GM12878 (cell line): Measurements from ENCODE around the gene PHACTR3. TPM values are rescaled to one million over a fixed set of nuclear protein-coding genes. Genes with fewer than 3 reads are reported as not detected.

ENCODE experiments used
- ATAC-seq: fragments of 200-7000 bp; cut with Tn5 transposase; 3 replicates; pipeline ENCODE4 v1.9.1; 2020; ENCODE audit warnings: mild to moderate bottlenecking, moderate library complexity
- BruUV-seq: library from RNA; stranded (reverse); fragments of 400-500 nt; replicated peaks from 2 replicates; lab custom pipeline; 2021; lab: Mats Ljungman, UMichigan
- CTCF ChIA-PET: fragments of 300-600 bp; sonication (Branson Sonifier 250); formaldehyde crosslinking; extraction: SDS; loops from one replicate; lab custom pipeline; 2021; ENCODE audit warnings: inconsistent platforms; lab: Yijun Ruan, JAX
- POLR2A ChIA-PET: fragments of 350-600 bp; formaldehyde crosslinking; extraction: SDS; loops from one replicate; lab custom pipeline; 2021; ENCODE audit warnings: inconsistent platforms; lab: Charles Lee
- RAD21 ChIA-PET: fragments of 300-600 bp; sonication (Branson Sonifier 250); formaldehyde crosslinking; loops from one replicate; lab custom pipeline; 2023; ENCODE audit warnings: antibody characterized with exemption; ENCODE audit not compliant: unreplicated experiment; lab: Charles Lee
- SMC1A ChIA-PET: fragments of 300-600 bp; sonication (Branson Sonifier 250); formaldehyde crosslinking; loops from one replicate; lab custom pipeline; 2023; ENCODE audit not compliant: unreplicated experiment, uncharacterized antibody; lab: Charles Lee
- DNase-seq: peaks from one replicate; pipeline ENCODE4 v3.0.0-alpha.2; 2011; ENCODE audit warnings: low read depth, low spot score
- FAIRE-seq: peaks from 3 replicates; lab custom pipeline; 2011; peaks lifted over from hg19 to GRCh38; lab: Jason Lieb, UNC
- H2AFZ ChIP-seq: 2 replicates; pipeline ENCODE4 v1.6.0; 2011; ENCODE audit warnings: low read depth, low read length, control low read depth; ENCODE audit not compliant: control insufficient read depth
- H3K27ac ChIP-seq: 2 replicates; pipeline ENCODE4 v1.5.1; 2011; ENCODE audit warnings: control low read depth; ENCODE audit not compliant: control insufficient read depth, insufficient read depth
- H3K27me3 ChIP-seq, 2 experiments: replicated peaks in 1 of 2; 2 replicates each; pipeline versions ENCODE4 v1.6.0 to v1.6.1; 2011; ENCODE audit warnings: low read length in 1 of 2; ENCODE audit not compliant: control insufficient read depth in 2 of 2, insufficient read depth in 2 of 2
- H3K36me3 ChIP-seq, 2 experiments: 2 replicates each; pipeline ENCODE4 v1.5.1; 2011; ENCODE audit warnings: low read length in 1 of 2; ENCODE audit not compliant: control insufficient read depth in 2 of 2, insufficient read depth in 2 of 2
- H3K4me1 ChIP-seq: 2 replicates; pipeline ENCODE4 v1.6.1; 2011; ENCODE audit warnings: mild to moderate bottlenecking, low read length, moderate library complexity, mixed read lengths; ENCODE audit not compliant: control insufficient read depth, insufficient read depth
- H3K4me2 ChIP-seq: 2 replicates; pipeline ENCODE4 v1.6.0; 2011; ENCODE audit warnings: control low read depth; ENCODE audit not compliant: control insufficient read depth, insufficient read depth
- H3K4me3 ChIP-seq: fragments of 200-600 bp; sonication (generic); 2 replicates; pipeline ENCODE4 v1.5.1; 2016
- H3K79me2 ChIP-seq: 2 replicates; pipeline ENCODE4 v1.6.0; 2011; ENCODE audit warnings: low read length; ENCODE audit not compliant: control insufficient read depth, insufficient read depth
- H3K9ac ChIP-seq: 2 replicates; pipeline ENCODE4 v1.8.0; 2011; ENCODE audit warnings: low read length, control low read depth, mixed read lengths; ENCODE audit not compliant: control insufficient read depth, insufficient read depth
- H3K9me3 ChIP-seq: replicated peaks from 3 replicates; pipeline ENCODE4 v1.5.1; 2011; ENCODE audit warnings: mild to moderate bottlenecking, low read length; ENCODE audit not compliant: control insufficient read depth, insufficient read depth
- H4K20me1 ChIP-seq: 2 replicates; pipeline ENCODE4 v1.6.0; 2011; ENCODE audit not compliant: control insufficient read depth, insufficient read depth
- BHLHE40 ChIP-seq, 2 experiments: fragments of 450-650 bp in 1 of 2; IDR thresholded peaks; 2 replicates each; pipeline ENCODE4 v1.6.1; 2011 to 2017; ENCODE audit warnings: low read depth in 2 of 2, borderline replicate concordance in 1 of 2, improper control_type of control experiment in 1 of 2, low read length in 1 of 2, mild to moderate bottlenecking in 1 of 2
- BRCA1 ChIP-seq: IDR thresholded peaks from 2 replicates; pipeline ENCODE4 v1.6.1; 2011; ENCODE audit warnings: low read depth, low read length, improper control_type of control experiment
- EP300 ChIP-seq, 2 experiments: fragments of 150-350 bp in 1 of 2; IDR thresholded peaks; 2 replicates each; pipeline ENCODE4 v1.6.1; 2011 to 2012; ENCODE audit warnings: low read depth in 2 of 2, low read length in 2 of 2, borderline replicate concordance in 1 of 2, improper control_type of control experiment in 1 of 2, inconsistent platforms in 1 of 2; ENCODE audit not compliant: control insufficient read depth in 1 of 2
- ETV6 ChIP-seq, 2 experiments: fragments of 450-650 bp in 1 of 2; IDR thresholded peaks in 1 of 2; conservative IDR thresholded peaks in 1 of 2; 2 replicates each; pipeline ENCODE4 v1.6.1; 2014; ENCODE audit warnings: antibody characterized with exemption in 1 of 2, borderline replicate concordance in 1 of 2, low read depth in 1 of 2, mild to moderate bottlenecking in 1 of 2, moderate library complexity in 1 of 2
- HDGF ChIP-seq: fragments of 450-650 bp; IDR thresholded peaks from 2 replicates; pipeline ENCODE4 v1.6.1; 2016; ENCODE audit warnings: antibody characterized with exemption
- MEF2A ChIP-seq: IDR thresholded peaks from 2 replicates; pipeline ENCODE4 v1.6.1; 2011; ENCODE audit warnings: low read depth, mild to moderate bottlenecking, low read length, moderate library complexity; ENCODE audit not compliant: insufficient read depth
- NRF1 ChIP-seq: conservative IDR thresholded peaks from 2 replicates; pipeline ENCODE4 v1.6.1; 2011; ENCODE audit warnings: mild to moderate bottlenecking, low read depth, low read length, improper control_type of control experiment
- SMAD1 ChIP-seq: fragments of 450-650 bp; IDR thresholded peaks from 2 replicates; pipeline ENCODE4 v1.6.1; 2018; ENCODE audit warnings: mild to moderate bottlenecking, low read depth; ENCODE audit not compliant: partially characterized antibody
- WRNIP1 ChIP-seq: IDR thresholded peaks from 2 replicates; pipeline ENCODE4 v1.6.1; 2011; ENCODE audit warnings: low read depth, low read length, improper control_type of control experiment, borderline replicate concordance
- WGBS: methylation state at CpG from one replicate; pipeline ENCODE4 v1.1.6; 2016; ENCODE audit warnings: low lambda C conversion rate; ENCODE audit not compliant: insufficient replicate concordance, insufficient coverage; ENCODE audit errors: missing lambda C conversion rate; 5-methylcytosine and 5-hydroxymethylcytosine counted together
- in situ Hi-C: fragments of 300-500 bp; cut with MboI; formaldehyde crosslinking; loops from 9 replicates; pipeline ENCODE4 v1.14.3; 2018; ENCODE audit warnings: mixed read lengths
- intact Hi-C: fragments of 100-400 bp; cut with micrococcal nuclease; formaldehyde crosslinking; loops from one replicate; pipeline ENCODE4 v1.14.2; 2022; ENCODE audit not compliant: unreplicated experiment
- polyA plus RNA-seq, 11 experiments: library from polyadenylated mRNA; depleted of rRNA in 4 of 11; unstranded in 6 of 11; stranded (reverse) in 5 of 11; fragments of >200 nt; fragmentation: Nextera tagmentation in 4 of 11; fragmentation: Illumina TruSeq in 1 of 11; extraction: Ambion mirVana in 4 of 11; extraction: Trizol in 1 of 11; gene quantifications; 1 replicate in 1 of 11; 2 replicates in 10 of 11; pipeline versions ENCODE4 v1.2.1 to v1.2.3, GENCODE V29; 2011 to 2016; ENCODE audit warnings: inconsistent platforms in 2 of 11, missing spikeins in 2 of 11, low read depth in 1 of 11
- total RNA-seq, 4 experiments: library from RNA; depleted of rRNA in 3 of 4; stranded (reverse); fragments of >200 nt in 3 of 4; fragmentation: Illumina TruSeq in 1 of 4; extraction: Trizol in 1 of 4; gene quantifications; 2 replicates each; pipeline versions ENCODE4 v1.2.1 to v1.2.3, GENCODE V29; 2013 to 2021
- TF ChIP-seq, protein P1 (sequence below): IDR thresholded peaks from 2 replicates; pipeline ENCODE4 v1.6.1; 2011; ENCODE audit warnings: borderline replicate concordance, low read depth, mild to moderate bottlenecking, moderate library complexity, low read length; ENCODE audit not compliant: insufficient read depth, poor library complexity, severe bottlenecking
- TF ChIP-seq, protein P2 (sequence below): fragments of 150-350 bp; IDR thresholded peaks from 2 replicates; pipeline ENCODE4 v1.6.1; 2014; ENCODE audit warnings: mild to moderate bottlenecking, low read depth, low read length

The PHACTR3 gene
- total and polyA plus RNA-seq, 10 of the 15 experiments (the other 5 are each of a cell fraction or from before 2014, with no cell fraction given) = 0.17 to 2.7 (median 0.27) TPM; not detected in 1

GRCh38 chr20:59666586-59666985, 62.2 kb downstream of the PHACTR3 start:
- ChIA-PET CTCF (no interaction called here), RAD21 (no interaction called here), SMC1A (no interaction called here), POLR2A (no interaction called here)
- intact Hi-C loops (no loop called here), in situ Hi-C loops (no loop called here)
- Histone ChIP-seq H3K9me3 (no peaks in the 10 kb centered on the region), H3K27me3 (no peaks in the 10 kb centered on the region; a peak in 1 of 4 replicates), H3K9ac (no peak overlapping the region), H3K4me1 (no peaks in the 10 kb centered on the region), H3K79me2 (no peaks in the 10 kb centered on the region), H3K4me3 (no peak overlapping the region), H4K20me1 (no peaks in the 10 kb centered on the region), H2AFZ (no peak overlapping the region), H3K36me3 (no peaks in the 10 kb centered on the region), H3K27ac (no peak overlapping the region), H3K4me2 (no peak overlapping the region)
- FAIRE-seq (no peak), DNase-seq (no peak), ATAC-seq (no peak)
- 18% methylated on average over 7 of the region's 7 CpGs for WGBS
- no TSS peak for BruUV-seq
- TF ChIP-seq MEF2A = no peak
- no peak for TF ChIP-seq ETV6 (conservative IDR thresholded peaks at IDR 0.05 in 1 of 2, IDR thresholded peaks at IDR 0.05 in 1 of 2; ENCODE audit: borderline replicate concordance in 1 of 2, low read depth in 1 of 2)
- TF ChIP-seq NRF1 = no peak

- H4K20me1 ChIP-seq = no peaks in the 10 kb centered on the region
- FAIRE-seq (no peak), ATAC-seq (no peak), DNase-seq (no peak)
- CTCF ChIA-PET = no interaction called here
- BruUV-seq = no TSS peak
- POLR2A ChIA-PET = no interaction called here
- no peak overlapping the region for H2AFZ ChIP-seq
- SMC1A ChIA-PET = no interaction called here
- H3K36me3 ChIP-seq = no peaks in the 10 kb centered on the region
- H3K27ac ChIP-seq = no peak overlapping the region
- H3K9me3 ChIP-seq = no peaks in the 10 kb centered on the region
- no peak overlapping the region for H3K4me2 ChIP-seq
- TF ChIP-seq HDGF (no peak), EP300 (IDR thresholded peaks at IDR 0.05; ENCODE audit: borderline replicate concordance in 1 of 2, control insufficient read depth in 1 of 2, low read depth in 2 of 2, low read length in 2 of 2) (no peak), WRNIP1 (no peak), BRCA1 (no peak), BHLHE40 (IDR thresholded peaks at IDR 0.05; ENCODE audit: borderline replicate concordance in 1 of 2, low read depth in 2 of 2, low read length in 1 of 2) (no peak), SMAD1 (no peak)
- TF ChIP-seq, protein P1, sequence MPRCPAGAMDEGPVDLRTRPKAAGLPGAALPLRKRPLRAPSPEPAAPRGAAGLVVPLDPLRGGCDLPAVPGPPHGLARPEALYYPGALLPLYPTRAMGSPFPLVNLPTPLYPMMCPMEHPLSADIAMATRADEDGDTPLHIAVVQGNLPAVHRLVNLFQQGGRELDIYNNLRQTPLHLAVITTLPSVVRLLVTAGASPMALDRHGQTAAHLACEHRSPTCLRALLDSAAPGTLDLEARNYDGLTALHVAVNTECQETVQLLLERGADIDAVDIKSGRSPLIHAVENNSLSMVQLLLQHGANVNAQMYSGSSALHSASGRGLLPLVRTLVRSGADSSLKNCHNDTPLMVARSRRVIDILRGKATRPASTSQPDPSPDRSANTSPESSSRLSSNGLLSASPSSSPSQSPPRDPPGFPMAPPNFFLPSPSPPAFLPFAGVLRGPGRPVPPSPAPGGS = no peak
- TF ChIP-seq, protein P2, sequence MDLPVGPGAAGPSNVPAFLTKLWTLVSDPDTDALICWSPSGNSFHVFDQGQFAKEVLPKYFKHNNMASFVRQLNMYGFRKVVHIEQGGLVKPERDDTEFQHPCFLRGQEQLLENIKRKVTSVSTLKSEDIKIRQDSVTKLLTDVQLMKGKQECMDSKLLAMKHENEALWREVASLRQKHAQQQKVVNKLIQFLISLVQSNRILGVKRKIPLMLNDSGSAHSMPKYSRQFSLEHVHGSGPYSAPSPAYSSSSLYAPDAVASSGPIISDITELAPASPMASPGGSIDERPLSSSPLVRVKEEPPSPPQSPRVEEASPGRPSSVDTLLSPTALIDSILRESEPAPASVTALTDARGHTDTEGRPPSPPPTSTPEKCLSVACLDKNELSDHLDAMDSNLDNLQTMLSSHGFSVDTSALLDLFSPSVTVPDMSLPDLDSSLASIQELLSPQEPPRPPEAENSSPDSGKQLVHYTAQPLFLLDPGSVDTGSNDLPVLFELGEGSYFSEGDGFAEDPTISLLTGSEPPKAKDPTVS = no peak
- H3K4me3 ChIP-seq = no peak overlapping the region
- no peaks in the 10 kb centered on the region for H3K4me1 ChIP-seq
- in situ Hi-C loops (no loop called here), intact Hi-C loops (no loop called here)
- no peak overlapping the region for H3K9ac ChIP-seq
- H3K79me2 ChIP-seq = no peaks in the 10 kb centered on the region
- 14% methylated on average over 3 of the region's 3 CpGs for WGBS
- RAD21 ChIA-PET = no interaction called here
- no peaks in the 10 kb centered on the region; a peak in 1 of 4 replicates for H3K27me3 ChIP-seq
These were observed 62.8 kb downstream of the PHACTR3 start for GRCh38 chr20:59667131-59667530.
